GM18519 (cell line): ENCODE results near the gene FRS2.

Experiments
- ATAC-seq: cut with Tn5 transposase; IDR thresholded peaks from one replicate; pipeline ENCODE4 v1.9.1; 2021; ENCODE audit warnings: mild to moderate bottlenecking, moderate library complexity; ENCODE audit not compliant: unreplicated experiment, low FRiP score

FRS2 gene

DNA sequence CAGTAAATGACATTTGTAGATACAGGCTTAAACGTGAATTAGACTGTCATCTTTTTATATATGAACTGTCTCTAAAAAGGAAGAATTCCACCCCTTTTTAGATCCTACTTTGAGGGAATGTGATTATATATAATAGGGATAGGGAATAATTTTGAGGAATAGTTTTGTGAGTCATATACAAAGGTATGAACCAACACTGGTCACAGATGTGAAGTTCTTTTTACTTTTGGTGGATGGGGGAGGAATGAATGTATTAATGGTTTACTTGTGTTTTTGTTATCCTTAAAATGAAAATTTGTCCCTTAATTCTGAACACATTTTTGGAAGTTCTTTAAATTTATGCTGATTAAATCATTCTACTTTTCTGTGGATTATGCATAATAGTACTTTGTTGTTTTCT lies 30.4 kb downstream of the FRS2 start:
- no peak for ATAC-seq

DNA sequence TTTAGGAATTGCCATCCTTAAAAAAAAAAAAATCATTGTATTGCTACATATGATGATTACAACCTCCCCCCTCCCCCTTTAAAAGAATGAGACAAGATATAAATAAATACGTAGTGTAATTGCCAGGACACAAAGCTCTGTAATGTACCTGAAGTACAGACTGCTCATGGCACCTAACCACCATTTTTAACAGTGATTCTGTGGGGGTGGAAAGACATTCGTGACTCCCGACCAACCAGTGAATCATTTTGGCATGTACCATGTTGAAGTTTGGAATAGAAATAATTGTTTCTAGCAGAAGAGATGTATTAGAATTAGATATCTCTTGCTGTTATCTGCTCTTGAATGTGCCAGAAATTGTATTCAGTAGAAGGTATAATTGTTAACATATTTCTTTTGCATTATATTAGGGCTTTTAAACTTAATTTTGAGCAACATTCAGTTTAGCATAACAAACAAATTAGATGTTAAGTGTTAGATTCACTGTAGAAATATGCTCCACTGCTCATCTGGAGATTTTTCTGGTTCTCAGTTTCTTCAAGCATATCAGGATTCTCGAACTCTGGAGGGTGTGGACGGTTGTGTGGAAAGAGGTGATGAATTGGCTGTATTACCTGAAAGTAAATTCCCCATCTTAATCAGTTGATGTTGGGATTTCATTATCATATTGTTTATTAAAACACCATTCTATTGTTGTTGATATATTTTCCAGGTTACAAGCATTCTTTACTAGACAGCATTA lies 31.1 kb downstream of the FRS2 start:
- no peak for ATAC-seq

DNA sequence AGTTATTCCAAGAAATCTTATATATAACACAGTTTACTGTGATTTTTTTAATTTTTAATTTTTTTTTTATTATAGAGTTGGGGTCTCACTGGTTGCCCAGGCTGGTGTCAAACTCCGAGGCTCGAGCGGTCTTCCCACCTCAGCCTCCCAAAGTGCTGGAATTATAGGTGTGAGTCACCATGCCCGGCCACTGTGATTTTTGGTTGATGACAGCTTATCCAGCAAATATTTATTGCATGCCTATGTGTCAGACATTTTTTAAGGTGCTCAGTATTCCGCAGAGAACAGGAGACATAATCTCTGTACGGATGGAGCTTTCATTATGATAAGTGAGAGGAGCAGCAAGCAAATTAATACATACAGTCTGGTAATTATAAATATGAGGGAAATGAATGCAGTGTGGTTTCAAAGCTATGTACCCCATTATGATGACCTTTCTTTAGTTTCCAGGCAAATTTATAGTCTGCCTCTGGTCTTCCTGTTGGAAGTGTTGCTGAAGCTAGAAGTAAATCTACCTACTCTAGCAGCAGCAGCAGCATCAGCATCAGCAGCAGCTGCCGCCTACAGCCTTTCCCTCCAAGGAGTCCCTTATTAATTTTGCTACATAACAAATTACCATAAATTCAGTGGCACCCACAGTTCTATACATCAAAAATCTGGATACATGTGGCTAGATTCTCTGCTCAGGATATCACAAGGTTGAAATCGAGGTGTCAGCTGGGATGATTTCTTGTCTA lies 32.3 kb downstream of the FRS2 start:
- ATAC-seq: no peak

DNA sequence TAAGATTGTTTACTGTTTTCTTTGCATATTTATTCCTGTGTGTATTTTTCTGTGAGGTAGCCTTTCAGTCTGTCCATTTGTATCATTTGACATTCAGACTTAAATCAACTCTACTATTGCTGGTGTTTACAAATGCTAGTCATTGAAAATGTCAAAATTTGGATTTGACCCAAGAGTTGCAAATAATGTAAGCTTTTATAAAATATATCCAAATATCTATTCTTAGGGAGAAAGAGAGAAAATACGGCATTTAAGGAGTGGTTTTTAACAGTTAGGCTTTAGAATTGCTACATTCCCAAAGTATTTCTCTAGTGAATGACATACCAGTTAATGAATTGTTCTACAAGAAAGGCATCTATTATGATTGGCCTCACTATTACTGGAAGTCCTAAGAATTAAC lies 37.9 kb downstream of the FRS2 start:
- ATAC-seq: no peak

DNA sequence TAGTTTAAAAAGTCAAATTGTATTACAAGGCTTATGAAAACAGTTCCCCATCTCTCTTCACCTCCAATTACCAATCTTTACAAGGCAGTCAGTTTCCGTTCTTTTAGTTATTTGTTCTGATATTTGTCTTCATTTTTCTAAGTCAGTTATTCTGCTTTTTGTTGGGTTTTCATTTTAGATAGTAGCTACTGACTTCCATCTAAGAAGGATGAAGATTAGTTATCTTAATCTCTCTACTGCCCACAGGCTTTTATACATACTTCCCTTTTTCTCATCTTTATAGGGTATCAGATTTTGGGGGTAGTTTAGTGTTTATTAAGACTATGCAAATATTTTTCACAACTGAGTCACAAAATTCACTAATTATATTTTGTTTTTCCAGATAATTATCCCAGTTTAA lies 38.4 kb downstream of the FRS2 start:
- no peak for ATAC-seq

DNA sequence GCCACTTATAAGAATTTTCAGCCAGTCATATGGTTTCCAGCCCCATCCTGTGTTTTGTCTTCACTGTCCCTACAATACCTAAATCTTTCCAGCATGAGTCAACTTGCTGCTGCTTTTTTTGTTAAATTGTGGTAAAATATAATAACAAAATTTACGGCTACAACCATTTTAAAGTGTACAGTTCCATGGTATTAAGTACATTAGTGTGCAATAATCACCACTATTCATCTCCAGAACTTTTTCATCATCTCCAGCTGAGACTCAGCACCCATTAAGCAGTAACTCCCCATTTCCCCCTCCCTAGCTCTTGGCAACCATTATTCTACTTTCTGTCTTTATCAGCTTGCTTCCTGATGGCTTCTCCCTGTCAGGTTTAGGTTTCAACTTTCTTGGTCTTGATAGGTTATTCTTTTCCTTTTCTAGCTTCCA lies 39.1 kb downstream of the FRS2 start:
- no peak for ATAC-seq

DNA sequence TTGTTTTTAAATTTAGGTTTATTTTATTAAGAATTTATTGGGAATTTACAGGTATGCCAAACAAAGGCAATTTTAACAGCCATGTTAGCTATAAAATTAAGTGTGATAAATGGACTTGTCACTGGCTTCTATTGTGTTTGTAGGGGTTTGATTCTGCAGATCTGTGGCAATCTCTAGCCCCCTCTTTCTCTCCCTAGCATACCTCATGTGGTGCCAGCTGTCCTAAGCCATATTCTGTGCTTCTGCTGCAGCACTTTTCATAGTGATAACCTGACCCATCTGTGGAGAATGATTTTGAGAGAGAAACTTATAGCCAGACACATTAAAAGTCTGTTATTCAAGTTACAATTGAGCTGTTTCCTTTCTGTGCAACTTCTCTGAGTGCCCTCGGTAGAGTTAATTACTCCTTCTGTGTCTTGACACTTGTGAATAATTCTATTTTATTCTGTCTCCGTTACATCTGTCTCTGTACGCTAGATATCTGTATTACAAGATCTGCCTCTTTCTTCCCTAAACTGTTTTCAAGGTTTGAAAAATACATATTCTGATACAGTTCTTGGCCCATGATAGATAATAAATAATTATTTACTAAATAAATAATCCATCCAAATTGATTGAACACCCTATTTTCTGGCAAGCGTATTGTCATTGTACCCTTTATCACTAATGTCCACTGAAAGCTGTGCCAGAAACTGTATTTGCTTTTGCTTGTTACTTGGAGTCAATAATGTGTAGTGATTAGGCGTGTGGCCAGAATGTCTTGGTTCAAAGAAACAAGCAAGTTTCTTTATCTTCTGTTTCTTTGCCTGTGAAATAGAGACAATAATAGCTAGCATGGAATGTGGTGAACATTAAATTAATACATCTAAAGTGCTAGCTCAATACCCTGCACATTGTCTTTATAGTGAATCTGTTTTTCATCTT lies 40.0 kb downstream of the FRS2 start:
- ATAC-seq: no peak

DNA sequence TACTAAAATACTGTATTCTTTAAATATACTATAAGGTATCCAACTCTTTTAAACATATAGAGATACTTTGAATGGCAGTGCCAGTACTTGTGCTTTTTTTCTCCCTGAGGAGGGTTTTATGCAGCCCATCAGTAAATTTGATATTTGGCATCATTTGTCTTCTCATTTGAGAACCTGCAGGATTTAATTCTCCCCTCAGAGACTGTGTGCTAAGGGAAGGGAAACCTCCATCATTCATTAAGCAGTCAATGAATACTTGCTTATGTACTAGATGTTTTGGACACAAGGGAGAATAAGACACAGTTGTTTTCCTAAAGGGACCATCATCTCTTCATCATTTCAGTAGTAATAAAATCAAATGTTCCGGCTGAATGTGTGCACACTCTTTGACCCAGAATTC lies 40.8 kb downstream of the FRS2 start:
- no peak for ATAC-seq

DNA sequence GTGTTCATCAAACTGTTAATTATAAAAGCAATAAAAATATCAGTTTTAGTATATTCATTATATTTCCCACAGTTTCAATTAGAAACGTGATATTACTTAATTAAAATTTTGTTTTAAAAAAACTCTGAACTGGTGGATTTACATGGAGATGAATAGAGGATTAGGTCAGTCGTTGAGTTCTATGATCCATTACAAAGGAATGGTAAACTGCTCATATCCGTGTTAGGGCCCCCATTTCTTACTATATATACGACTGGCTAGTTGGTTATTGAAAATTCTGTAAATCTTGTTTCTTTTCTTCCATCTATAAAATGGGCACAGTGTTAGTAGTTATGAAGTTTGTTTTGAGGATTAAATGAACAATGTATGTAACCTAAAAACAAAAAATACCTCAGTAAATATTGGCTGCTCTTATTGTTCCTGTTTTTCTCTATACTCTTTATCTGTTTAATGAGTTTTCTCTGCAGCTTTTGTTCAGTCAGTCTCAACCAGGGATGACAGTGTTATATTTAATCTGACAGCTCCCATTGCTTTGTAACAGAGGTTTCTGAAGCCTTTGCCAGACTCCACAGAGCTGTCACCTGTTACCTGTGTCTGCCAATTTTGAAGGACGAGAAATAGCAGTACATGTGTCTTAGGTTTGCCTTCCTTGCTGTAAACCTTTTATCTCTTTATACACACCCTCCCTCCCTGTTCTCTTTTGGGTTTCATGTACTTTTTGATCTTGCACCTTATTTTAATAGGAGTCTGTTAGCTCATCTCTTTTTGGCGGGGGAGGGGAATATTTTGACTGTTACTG lies 41.5 kb downstream of the FRS2 start:
- ATAC-seq: no peak

DNA sequence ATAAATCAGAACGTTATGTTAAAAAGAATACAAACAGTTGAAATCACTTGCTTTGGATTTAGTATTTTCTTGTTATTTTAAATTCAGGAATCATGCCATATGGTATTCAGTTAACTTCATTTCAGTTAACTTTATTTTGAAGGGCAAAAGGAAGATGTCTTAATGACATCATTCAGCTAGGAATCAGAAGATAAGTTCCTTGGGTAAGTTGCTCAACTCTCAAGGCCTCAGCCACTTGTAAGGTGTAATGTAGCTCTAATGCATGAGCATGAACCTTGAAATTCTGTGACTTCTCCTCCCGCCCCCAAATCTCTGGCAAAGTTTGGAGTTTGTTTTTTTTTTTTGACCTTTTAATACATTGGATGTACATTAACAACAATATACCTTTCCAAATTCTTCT lies 42.6 kb downstream of the FRS2 start:
- ATAC-seq: no peak

DNA sequence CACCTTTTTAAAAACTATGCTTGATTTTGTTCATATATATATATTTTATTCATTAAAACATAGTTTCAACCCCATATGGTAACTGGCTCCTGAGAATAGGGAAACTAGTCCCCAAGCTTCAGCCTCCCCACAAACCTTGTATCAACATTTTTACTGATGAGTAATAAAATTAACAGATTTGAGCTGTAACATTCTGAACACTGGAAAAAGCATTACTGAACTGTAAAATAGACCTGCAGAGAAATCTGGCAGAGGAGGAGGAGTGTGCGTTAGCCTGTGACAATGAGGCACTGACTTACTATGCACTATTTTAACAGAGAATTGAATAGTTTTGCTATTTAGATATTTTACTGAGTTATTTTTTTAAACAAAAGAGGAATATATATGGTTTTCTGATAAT lies 43.1 kb downstream of the FRS2 start:
- ATAC-seq: no peak

DNA sequence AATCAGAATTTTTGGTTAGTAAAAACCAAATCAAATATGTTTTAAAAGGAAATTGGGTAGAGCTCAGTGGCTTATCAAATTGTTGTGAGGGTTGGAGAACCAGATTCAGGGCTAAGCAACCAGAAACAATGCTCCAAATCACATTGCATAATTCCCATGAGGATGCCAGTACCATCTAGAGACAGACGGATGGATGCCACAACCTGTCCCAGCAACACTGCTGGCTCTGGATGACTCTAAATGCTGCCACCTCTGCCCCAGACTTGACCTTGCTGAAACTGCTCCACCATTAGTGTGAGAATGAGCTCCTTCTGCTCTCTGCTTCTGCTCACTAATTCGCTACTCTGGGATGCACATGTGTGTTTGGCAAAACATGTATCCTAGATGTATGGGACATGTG lies 43.9 kb downstream of the FRS2 start:
- ATAC-seq: no peak

DNA sequence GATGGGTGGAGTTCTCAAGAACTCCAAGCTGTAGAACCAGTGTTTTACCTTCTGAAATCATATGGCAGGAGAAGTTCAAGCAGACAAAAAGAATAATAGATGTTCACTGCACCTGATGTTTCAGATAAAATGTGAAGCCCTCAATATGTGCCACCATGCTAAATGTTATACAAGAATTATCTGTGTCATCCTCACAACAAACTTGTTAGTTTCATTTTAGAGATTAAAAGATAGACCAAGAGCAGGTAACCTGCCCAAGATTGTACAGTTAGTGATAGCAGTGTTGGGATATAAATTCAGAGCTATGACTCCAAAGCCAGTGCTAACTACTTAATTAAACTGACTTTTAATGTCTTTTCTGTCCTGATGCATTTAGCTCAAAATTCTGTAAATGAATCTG lies 44.7 kb downstream of the FRS2 start:
- no peak for ATAC-seq

DNA sequence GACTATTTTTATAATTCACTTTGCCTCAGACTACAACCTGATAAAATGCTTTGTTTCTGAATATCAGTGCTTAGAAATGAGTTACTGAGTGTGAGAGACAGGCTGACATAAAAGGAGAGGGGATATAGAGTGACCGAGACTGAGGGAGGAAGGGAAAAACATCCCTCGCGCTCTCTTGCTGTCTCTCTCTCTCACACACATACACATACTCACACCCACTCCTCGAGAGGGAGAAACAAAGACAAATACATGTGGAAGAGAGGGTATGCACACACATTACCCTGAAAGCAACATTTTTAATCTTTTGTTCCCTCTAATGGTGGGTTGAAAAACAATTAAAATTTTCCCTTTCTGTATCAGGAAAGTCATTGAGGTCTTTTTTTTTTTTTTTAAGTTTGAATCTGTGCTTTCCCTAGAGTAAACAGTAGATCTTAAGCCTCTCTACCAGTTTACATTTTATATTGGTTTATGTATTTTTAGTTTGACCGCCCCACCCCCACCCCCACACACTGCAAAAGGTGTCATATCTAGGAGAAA lies 45.3 kb downstream of the FRS2 start:
- no peak for ATAC-seq

DNA sequence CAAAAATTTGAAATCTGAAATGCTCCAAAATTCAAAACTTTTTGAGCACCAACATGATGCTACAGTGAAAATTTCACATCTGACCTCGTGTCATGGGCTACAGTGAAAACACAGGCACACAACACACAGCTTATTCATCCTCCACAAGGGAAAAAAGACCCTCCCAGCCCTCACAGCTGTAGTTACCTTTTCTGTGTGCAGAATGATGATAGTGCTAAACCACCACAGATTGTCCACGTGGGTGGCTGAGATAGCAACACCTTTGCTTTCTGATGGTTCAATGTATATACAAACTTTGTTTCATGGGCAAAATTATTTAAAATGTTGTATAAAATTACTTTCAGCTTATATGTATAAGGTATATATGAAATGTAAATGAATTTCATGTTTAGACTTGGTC lies 46.8 kb downstream of the FRS2 start:
- no peak for ATAC-seq

DNA sequence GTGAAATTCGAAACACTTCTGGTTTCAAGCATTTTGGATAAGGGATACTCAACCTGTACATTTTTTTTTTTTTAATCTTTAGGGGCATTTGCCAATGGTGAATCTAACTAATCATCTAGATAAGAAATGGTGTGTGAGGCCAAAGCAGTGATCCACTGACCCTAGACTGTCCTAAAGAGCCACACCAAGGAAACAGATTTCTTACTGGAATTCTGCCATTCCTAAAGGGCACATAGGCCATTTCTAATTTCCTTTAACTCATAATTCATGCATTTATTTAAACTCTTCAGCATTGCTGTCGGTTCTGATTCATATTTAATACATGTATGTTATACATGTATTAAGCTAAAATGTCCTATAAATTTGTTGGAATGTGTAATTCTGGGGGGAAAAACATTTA lies 47.2 kb downstream of the FRS2 start:
- no peak for ATAC-seq

DNA sequence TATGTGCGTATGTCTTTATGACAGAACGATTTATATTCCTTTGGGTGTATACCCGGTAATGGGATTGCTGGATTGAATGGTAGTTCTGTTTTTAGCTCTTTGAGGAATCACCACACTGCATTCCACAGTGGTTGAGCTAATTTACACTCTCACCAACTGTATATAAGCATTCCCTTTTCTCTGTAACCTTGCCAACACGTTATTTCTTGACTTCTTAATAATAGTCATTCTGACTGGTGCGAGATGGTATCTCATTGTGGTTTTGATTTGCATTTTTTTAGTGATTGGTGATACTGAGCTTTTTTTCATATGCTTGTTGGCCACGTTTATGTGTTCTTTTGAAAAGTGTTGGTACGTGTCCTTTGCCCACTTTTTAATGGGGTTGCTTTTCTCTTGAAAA lies 49.7 kb downstream of the FRS2 start:
- no peak for ATAC-seq

DNA sequence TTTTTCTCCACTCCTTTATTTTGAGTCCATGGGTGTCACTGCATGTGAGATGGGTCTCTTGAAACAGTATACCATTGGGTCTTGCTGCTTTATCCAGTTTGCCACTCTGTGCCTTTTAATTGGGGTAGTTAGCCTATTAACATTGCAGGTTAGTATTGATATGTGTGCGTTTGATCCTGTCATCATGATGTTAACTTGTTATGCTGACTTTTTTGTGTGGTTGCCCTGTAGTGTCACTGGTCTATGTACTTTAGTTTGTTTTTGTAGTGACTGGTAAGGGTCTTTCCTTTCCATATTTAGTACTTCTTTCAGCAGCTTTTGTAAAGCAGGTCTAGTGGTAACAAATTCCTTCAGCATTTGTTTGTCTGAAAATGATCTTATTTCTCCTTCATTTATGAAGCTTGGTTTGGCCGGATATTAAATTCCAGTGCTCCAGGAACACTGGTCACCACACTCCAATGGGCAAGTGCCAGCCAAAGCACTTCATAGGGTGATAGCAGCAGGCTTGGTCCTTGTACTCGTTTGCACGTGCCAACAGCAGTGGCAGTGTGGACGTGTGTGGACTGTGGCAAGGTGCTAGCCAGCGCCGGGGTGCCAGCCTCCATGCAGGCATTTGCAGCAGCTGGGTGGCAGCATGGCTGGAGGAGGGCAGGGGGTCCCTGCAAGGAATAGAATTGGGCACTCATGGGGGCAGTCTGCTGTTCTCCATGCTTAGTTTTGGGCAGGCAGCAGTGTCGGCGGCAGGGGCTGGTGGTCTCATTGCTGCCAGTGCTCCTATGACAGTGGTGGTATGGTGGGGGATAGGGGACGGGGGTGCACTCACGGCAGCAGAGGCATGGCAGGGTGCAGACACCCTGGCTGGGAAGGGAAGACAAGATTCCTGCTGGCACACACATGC lies 53.5 kb downstream of the FRS2 start:
- no peak for ATAC-seq

DNA sequence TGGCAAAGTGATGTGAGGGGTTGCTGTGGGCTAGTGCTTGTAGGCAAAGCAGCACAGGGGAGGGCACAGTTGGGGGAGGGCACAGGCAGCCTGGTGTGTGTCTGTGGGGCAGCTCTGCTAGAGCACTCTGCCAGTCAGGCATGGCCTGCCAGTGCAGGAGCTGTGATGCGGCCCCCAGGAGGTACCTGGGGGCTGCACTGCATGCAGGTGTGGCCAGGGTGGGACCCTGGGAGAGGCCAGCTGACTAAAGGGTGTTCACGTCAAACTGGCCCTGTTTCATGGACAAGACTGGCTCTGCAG lies 54.1 kb downstream of the FRS2 start:
- ATAC-seq: no peak
